Brain microvascular endothelial cell (primary cell): ENCODE data around the gene CAMTA1.

ENCODE experiments used
- DNase-seq: peaks from one replicate; pipeline ENCODE4 v3.0.0-alpha.2; 2020
- H3K27ac ChIP-seq: fragments of 250-450 bp; sonication (Bioruptor Pico); 2 replicates; pipeline ENCODE4 v1.5.1; 2020; ENCODE audit warnings: mild to moderate bottlenecking, moderate library complexity
- H3K27me3 ChIP-seq: fragments of 250-450 bp; sonication (Bioruptor Pico); replicated peaks from 2 replicates; pipeline ENCODE4 v1.5.1; 2020; ENCODE audit warnings: mild to moderate bottlenecking
- H3K36me3 ChIP-seq: fragments of 250-450 bp; sonication (Bioruptor Pico); replicated peaks from 2 replicates; pipeline ENCODE4 v1.5.1; 2020; ENCODE audit warnings: mild to moderate bottlenecking
- H3K4me3 ChIP-seq: 2 replicates; pipeline ENCODE4 v1.5.1; 2011; ENCODE audit warnings: low read depth, mild to moderate bottlenecking, control low read depth, low read length, moderate library complexity
- CTCF ChIP-seq: IDR thresholded peaks from 2 replicates; pipeline ENCODE4 v1.5.1; 2011; ENCODE audit warnings: low read depth, mild to moderate bottlenecking, moderate library complexity, low read length, control low read depth, inconsistent platforms; ENCODE audit errors: missing control alignments
- in situ Hi-C: cut with HindIII; loops from 2 replicates; pipeline ENCODE4 v1.10.0; 2017; ENCODE audit warnings: low sequenced_read_pairs, low pct_ligation_motif_present

The CAMTA1 gene

GRCh38 chr1:7236844-7237515 is 451.7 kb downstream of the CAMTA1 start:
- TF ChIP-seq CTCF, result no peak
- Histone ChIP-seq H3K36me3 (no peaks in the 10 kb centered on the region), H3K4me3 (no peak overlapping the region), H3K27ac (no peak overlapping the region), H3K27me3 (no peaks in the 10 kb centered on the region)
- DNase-seq, result no peak
- in situ Hi-C loops, result no loop called here

- H3K27ac ChIP-seq, result no peak overlapping the region
- DNase-seq, result no peak
- no peaks in the 10 kb centered on the region for H3K36me3 ChIP-seq
- no peak overlapping the region for H3K4me3 ChIP-seq
- H3K27me3 ChIP-seq, result no peaks in the 10 kb centered on the region
- TF ChIP-seq CTCF, result no peak
- in situ Hi-C loops, result no loop called here
These were observed 461.9 kb downstream of the CAMTA1 start for GRCh38 chr1:7247158-7247557.

GRCh38 chr1:7247791-7248548 is 462.7 kb downstream of the CAMTA1 start:
- DNase-seq, result no peak
- in situ Hi-C loops, result no loop called here
- H3K4me3 ChIP-seq, result no peak overlapping the region
- no peaks in the 10 kb centered on the region for H3K27me3 ChIP-seq
- no peak overlapping the region for H3K27ac ChIP-seq
- TF ChIP-seq CTCF, result no peak
- no peaks in the 10 kb centered on the region for H3K36me3 ChIP-seq

GRCh38 chr1:7248549-7249199 is 463.4 kb downstream of the CAMTA1 start:
- H3K36me3 ChIP-seq, result no peaks in the 10 kb centered on the region
- no peaks in the 10 kb centered on the region for H3K27me3 ChIP-seq
- no peak for DNase-seq
- H3K4me3 ChIP-seq, result no peak overlapping the region
- in situ Hi-C loops, result no loop called here
- no peak for TF ChIP-seq CTCF
- H3K27ac ChIP-seq, result no peak overlapping the region

GRCh38 chr1:7249516-7249915 is 464.3 kb downstream of the CAMTA1 start:
- in situ Hi-C loops, result no loop called here

More at GRCh38 chr1:7249516-7249915, 464.3 kb downstream of the CAMTA1 start:
- Histone ChIP-seq H3K36me3 (no peaks in the 10 kb centered on the region), H3K27me3 (no peaks in the 10 kb centered on the region), H3K27ac (no peak overlapping the region), H3K4me3 (no peak overlapping the region)
- DNase-seq, result no peak
- no peak for TF ChIP-seq CTCF
